DLD1 (cell line): Measurements from ENCODE around the gene CAPS.
"Not testable (repeated sequence)": the region's sequence is repeated elsewhere in the genome, so short reads cannot be mapped to it uniquely, and the experiment has no call there.

Experiments
- in situ Hi-C: cut with HindIII; loops from 2 replicates; pipeline ENCODE4 v1.10.0; 2017; ENCODE audit warnings: low sequenced_read_pairs

The CAPS gene

GRCh38 chr19:5913739-5914357 is at the start of gene CAPS:
TSS of gene CAPS (plus strand) at chr19:5914254. CDS start at chr19:5914407, 153 bp downstream.
- in situ Hi-C loops = no loop called here

GRCh38 chr19:5864725-5865486 is 49.1 kb upstream of the CAPS start:
- in situ Hi-C loops = no loop called here

- in situ Hi-C loops = no loop called here
Observed at GRCh38 chr19:5865772-5866171, 48.3 kb upstream of the CAPS start.

GRCh38 chr19:5867201-5868136 is 46.6 kb upstream of the CAPS start:
- in situ Hi-C loops = no loop called here

GRCh38 chr19:5870986-5871394 is 43.1 kb upstream of the CAPS start:
- in situ Hi-C loops = no loop called here

- in situ Hi-C loops = no loop called here
Observed at GRCh38 chr19:5873617-5874199, 40.3 kb upstream of the CAPS start.

- in situ Hi-C loops = not testable (repeated sequence)
Observed at GRCh38 chr19:5874496-5874895, 39.6 kb upstream of the CAPS start.

GRCh38 chr19:5877427-5877826 is 36.6 kb upstream of the CAPS start:
- in situ Hi-C loops = no loop called here

- in situ Hi-C loops = no loop called here
Observed at GRCh38 chr19:5877882-5878281, 36.2 kb upstream of the CAPS start.

- in situ Hi-C loops = no loop called here
Observed at GRCh38 chr19:5880196-5880595, 33.9 kb upstream of the CAPS start.

- in situ Hi-C loops = no loop called here
Observed at GRCh38 chr19:5880604-5881078, 33.4 kb upstream of the CAPS start.

GRCh38 chr19:5881543-5882299 is 32.3 kb upstream of the CAPS start:
- in situ Hi-C loops = no loop called here

- in situ Hi-C loops = no loop called here
Observed at GRCh38 chr19:5882421-5882968, 31.6 kb upstream of the CAPS start.

- in situ Hi-C loops = not testable (repeated sequence)
Observed at GRCh38 chr19:5883157-5883873, 30.7 kb upstream of the CAPS start.

- in situ Hi-C loops = not testable (repeated sequence)
Observed at GRCh38 chr19:5884065-5884811, 29.8 kb upstream of the CAPS start.

GRCh38 chr19:5889288-5889971 is 24.6 kb upstream of the CAPS start:
- in situ Hi-C loops = no loop called here

GRCh38 chr19:5890099-5890498 is 24.0 kb upstream of the CAPS start:
- in situ Hi-C loops = no loop called here

GRCh38 chr19:5891572-5891937 is 22.5 kb upstream of the CAPS start:
- in situ Hi-C loops = no loop called here
